DMS153 treated with DMSO at 0.1 percent for 48 hours (cell line): Measurements from ENCODE around the gene EBF3.

Experiments
- DNase-seq: peaks from one replicate; lab custom pipeline; 2025; ENCODE audit not compliant: unreplicated experiment; lab: John Stamatoyannopoulos, UW

The EBF3 gene

DNA sequence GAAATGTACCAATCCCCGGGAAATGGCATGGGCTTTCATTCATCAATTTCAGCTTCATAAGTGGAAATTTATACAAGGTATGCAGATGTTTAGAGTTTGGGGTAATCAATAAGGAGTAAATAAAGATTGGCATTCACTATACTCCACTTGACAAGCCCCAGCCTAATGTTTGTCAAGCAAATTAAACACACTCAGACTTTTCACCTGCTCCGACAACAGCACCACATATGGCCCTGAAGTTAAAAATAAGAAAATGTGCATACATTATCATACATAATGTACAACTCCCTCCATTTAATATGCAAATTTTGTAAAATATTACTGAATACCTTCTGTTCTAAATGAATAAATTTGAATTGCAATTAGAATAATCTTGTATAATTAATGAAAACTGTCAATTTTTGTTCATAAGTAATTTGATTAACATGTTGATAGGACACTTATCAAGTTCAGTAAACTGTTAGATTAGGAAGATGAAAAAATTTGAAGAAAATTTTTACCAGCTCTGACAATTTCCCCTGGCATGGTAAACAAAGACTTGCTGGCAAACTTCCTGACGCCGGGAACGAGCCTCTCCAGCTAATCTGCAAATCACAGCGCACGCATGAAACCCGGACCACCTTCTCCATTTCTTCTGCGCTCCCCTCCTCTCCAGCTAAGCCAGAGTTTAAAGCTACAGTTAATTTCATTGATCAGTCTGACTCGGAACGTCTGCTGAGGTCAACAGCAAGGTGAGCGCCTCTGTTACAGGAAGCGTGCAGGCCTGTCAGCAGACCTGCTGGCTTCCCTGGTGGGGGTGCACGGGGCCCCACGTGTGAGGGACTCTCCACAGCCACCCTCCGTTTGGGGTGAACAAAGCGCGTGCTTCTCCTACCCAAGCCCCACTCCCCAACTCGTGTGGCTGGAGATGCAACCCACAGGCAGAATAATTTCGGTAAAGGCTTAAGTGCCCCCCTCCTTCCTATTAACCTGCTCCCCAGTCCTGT, 70.7 kb downstream of the EBF3 start:
- no peak for DNase-seq

DNA sequence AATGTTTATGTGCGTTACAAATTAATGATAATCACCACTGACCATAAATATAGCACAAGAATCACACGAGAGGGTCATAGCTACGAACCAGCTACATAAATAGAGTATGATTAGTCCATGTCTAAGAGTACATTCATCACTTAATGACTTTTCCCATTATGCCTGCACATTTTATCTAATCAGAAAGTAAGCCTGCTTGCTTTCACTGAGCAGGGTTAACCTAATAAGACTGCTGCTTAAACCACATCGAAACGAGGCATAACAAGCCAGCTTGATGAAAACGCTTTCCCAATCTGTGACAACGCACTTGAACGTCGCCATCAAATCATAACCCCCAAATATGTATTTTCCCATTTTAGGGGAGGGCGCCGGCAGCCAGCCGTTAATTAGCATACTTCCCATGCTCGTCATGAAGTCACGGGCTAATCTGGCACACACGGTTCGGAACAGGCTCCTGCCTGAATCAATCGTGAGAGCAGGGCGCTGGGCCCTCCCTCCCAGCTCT, 71.5 kb downstream of the EBF3 start:
- no peak for DNase-seq

DNA sequence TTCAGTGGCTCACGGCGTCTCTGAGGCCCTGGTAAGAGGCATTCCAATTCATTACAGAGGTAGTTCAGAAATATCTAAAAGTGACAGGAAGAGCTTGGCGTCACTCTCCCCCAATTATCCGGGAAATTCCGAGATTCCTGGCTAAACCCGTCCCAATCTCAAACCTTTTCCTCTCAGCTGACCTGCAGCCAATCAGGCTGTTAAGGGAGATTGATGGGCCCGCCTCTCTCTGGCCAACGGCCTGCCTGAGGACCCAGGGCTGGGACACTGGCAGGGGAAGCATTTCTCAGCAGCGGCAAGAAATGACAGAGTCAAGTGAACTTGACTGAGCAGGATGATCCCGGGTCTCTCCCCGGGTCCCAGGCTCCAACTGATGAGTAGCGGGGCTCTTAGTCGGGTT, 72.3 kb downstream of the EBF3 start:
- DNase-seq, result no peak

DNA sequence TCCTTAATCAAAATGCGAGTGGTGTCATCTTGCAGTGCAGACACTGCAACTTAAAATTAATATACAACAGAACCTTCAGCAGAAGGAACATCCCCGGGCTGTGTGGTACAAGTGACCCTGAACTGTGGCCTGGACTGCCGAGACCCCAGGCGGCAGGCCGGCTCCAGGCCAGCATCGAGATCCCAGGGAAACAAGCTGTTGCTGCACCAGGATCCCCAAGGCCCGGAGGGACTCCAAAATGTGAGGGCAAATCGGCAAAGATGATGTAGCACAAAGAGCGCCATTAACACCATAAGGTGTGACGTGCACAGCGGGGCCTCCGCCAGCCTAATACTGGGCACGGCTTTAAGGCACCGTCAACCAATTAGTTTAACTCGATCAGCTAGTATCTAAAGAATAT, 73.9 kb downstream of the EBF3 start:
- DNase-seq, result no peak

GRCh38 chr10:129888784-129889616, 75.1 kb downstream of the EBF3 start:
- DNase-seq, result no peak

- DNase-seq, result no peak
Measured at GRCh38 chr10:129887986-129888783, 75.9 kb downstream of the EBF3 start.

DNA sequence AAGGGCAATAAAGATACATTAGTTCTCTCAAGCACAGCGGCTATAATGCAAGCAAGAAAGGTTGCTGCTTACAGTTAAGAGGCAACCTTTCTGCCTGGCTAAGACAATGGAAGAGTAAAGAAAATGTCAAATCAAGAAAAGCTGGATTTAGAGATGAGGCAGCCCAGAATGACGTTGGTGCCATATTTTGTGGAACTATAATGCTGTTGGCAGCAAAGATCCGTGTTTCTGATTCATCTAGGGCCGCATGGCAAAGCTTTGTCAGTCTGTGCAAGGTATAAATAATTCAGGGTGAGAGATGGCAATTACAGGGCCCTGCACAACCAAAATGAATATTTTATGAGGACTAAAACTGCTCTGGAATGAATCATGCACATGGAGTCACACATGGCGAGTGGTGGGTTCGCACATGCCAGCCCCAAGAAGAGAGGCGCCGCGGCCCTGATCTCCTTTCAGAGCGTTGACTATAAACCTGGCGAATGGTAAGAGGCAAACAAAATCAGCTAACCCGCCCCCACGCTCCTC, 76.6 kb downstream of the EBF3 start:
- DNase-seq, result no peak

DNA sequence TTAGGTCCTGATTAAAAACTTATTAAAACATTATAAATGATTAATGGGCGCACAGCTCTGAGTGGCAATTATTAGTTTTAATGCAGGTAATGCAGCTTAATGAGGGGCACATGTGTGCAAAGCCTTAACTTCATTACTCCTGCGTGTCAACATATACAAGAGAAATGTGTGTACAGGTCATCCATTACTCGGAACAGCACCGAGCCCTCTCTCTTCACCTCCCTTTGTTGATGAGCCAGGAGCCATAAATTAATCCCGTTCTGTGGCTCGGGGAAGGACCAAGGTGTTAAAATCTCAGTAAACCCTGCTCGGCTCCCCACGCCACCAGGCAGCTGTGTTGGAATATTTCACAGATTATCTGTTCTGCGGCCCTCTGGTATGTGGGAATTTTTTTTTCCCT, 77.8 kb downstream of the EBF3 start:
- no peak for DNase-seq

GRCh38 chr10:129885526-129885925, 78.5 kb downstream of the EBF3 start:
- DNase-seq, result no peak

- no peak for DNase-seq
Measured at GRCh38 chr10:129884398-129885078, 79.5 kb downstream of the EBF3 start.

GRCh38 chr10:129883626-129884397, 80.3 kb downstream of the EBF3 start:
- DNase-seq, result no peak

DNA sequence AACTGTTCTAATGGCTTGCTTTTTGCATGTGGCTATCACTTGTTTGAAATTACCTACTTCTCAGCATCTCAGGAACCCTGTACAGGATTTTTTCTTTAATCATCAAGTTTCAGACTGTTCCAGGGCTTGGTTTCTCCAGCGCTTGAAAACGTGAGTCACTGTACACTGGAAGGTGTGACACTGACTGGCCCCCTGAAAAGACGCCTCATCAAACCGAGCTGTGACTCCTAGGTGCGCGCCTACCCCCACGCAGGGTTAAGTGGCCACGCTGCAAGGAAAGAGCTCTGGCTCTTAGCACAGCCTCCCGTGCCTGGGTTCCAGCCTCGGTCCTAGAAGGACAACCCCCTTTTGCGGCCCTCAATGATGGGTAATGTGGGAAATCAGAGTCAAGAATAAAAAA, 81.0 kb downstream of the EBF3 start:
- no peak for DNase-seq

GRCh38 chr10:129882291-129883010, 81.6 kb downstream of the EBF3 start:
- no peak for DNase-seq

- no peak for DNase-seq
Measured at GRCh38 chr10:129881641-129882040, 82.4 kb downstream of the EBF3 start.

- no peak for DNase-seq
Measured at GRCh38 chr10:129880191-129880870, 83.7 kb downstream of the EBF3 start.

DNA sequence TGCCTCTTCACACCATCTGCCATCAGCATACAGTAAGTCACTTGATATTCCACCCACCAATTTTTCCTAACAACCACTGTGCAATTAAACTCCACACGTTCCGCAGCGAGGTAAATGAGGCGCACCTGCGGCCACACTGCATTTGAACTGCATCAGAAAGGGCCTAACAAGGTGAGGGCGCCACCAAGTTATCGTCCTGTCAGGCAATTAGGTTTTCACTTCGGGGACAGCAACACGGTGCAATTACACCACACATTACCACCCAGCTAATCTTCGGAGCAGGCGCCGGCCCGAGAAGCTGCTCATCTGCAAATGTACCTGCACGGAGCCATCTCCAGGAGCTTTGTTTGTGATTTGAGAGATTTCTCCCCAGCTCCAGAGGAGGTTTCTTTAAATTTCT, 84.4 kb downstream of the EBF3 start:
- DNase-seq, result no peak

DNA sequence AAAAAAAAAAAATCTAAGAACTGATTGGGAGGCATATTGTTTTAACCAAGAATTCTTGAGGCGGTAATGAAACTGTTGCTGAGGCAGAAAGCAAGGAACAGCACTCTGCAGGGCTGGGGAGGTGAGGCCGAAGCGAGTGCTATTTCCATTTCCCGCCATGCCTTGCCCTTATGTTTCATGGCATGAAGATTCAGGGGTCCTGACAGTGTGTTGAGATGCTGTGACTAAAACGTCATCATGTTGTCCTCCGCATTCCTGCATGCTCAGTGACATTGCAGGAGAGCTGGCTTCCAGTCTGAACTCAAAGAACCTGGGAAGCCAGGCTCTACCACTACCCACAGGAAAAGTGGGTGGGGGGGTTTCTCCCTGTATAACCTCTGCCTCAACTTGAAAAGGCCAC, 85.2 kb downstream of the EBF3 start:
- no peak for DNase-seq

DNA sequence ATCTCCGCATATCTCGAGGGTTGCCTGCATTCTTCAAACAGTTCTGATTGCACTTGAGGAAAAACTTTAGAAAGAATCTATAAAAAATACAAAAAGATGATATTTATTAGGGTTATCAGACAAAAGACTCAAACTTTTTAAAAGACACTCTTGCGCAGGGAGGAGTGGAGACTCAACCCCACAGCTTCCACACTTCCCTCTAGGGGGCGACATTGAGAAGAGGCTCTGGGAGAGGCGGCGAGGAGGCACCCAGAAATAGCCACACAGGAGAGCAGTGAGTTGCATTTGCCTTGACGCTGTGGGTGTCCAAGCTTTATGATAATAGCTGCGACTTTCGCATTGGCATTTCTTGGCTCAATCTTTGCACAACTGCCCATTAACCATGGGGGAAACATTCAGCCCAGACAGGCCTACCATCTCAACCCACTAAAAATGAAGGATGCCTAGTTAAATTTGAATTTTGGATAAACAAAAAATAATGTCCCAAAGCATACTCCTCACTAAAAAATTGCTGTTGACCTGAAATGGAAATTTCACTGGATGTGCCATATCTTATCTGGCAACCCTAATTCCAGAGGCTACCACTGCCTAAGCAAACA, 86.2 kb downstream of the EBF3 start:
- DNase-seq, result no peak
